Sigmoid colon (tissue), 4 donors: ENCODE measurements around the gene SAMD7.

ENCODE experiments used
- CTCF ChIP-seq, 4 experiments: fragments of 450-650 bp in 3 of 4; fragments of 200-600 bp in 1 of 4; IDR thresholded peaks; one replicate each; pipeline ENCODE4 v1.5.1; 2016 to 2019; ENCODE audit warnings: antibody characterized with exemption in 4 of 4, mild to moderate bottlenecking in 3 of 4, moderate library complexity in 2 of 4
- POLR2A ChIP-seq, 2 donors: fragments of 450-650 bp; IDR thresholded peaks; one replicate each; pipeline ENCODE4 v1.6.1; 2016; ENCODE audit warnings: antibody characterized with exemption in 2 of 2, mild to moderate bottlenecking in 2 of 2, moderate library complexity in 2 of 2
- POLR2AphosphoS5 ChIP-seq, 4 donors: sonication (generic); formaldehyde crosslinking; IDR thresholded peaks; one replicate each; pipeline ENCODE4 v1.6.1; 2017; ENCODE audit warnings: antibody characterized with exemption in 4 of 4

- no peak for TF ChIP-seq CTCF (IDR thresholded peaks at IDR 0.05)
- TF ChIP-seq POLR2A (IDR thresholded peaks at IDR 0.05), result no peak
- peak in 1 of 4 donors; percentile 19 for TF ChIP-seq POLR2AphosphoS5 (IDR thresholded peaks at IDR 0.05)
Measured at GRCh38 chr3:169886671-169887070, 24.7 kb upstream of the SAMD7 start.
